Gastrocnemius medialis (tissue), 4 donors: ENCODE data around the gene ANG.

ENCODE experiments used
- POLR2A ChIP-seq, 2 donors: fragments of 450-650 bp; IDR thresholded peaks; one replicate each; pipeline ENCODE4 v1.6.1; 2017; ENCODE audit warnings: antibody characterized with exemption in 2 of 2, mild to moderate bottlenecking in 2 of 2, moderate library complexity in 2 of 2
- TF ChIP-seq, protein P1 (sequence below), 5 experiments: fragments of 450-650 bp in 3 of 5; fragments of 200-600 bp in 2 of 5; sonication (generic) in 2 of 5; IDR thresholded peaks in 4 of 5; conservative IDR thresholded peaks in 1 of 5; 1 replicate in 4 of 5; 2 replicates in 1 of 5; pipeline ENCODE4 v1.5.1; 2016 to 2019; ENCODE audit warnings: antibody characterized with exemption in 5 of 5, mild to moderate bottlenecking in 3 of 5, moderate library complexity in 3 of 5

- TF ChIP-seq, protein P1, sequence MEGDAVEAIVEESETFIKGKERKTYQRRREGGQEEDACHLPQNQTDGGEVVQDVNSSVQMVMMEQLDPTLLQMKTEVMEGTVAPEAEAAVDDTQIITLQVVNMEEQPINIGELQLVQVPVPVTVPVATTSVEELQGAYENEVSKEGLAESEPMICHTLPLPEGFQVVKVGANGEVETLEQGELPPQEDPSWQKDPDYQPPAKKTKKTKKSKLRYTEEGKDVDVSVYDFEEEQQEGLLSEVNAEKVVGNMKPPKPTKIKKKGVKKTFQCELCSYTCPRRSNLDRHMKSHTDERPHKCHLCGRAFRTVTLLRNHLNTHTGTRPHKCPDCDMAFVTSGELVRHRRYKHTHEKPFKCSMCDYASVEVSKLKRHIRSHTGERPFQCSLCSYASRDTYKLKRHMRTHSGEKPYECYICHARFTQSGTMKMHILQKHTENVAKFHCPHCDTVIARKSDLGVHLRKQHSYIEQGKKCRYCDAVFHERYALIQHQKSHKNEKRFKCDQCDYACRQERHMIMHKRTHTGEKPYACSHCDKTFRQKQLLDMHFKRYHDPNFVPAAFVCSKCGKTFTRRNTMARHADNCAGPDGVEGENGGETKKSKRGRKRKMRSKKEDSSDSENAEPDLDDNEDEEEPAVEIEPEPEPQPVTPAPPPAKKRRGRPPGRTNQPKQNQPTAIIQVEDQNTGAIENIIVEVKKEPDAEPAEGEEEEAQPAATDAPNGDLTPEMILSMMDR (IDR thresholded peaks at IDR 0.05 in 4 of 5, conservative IDR thresholded peaks at IDR 0.05 in 1 of 5), result peak; percentile 69 to 88 (median 80)
- no peak for TF ChIP-seq POLR2A (IDR thresholded peaks at IDR 0.05)
These were observed 2.5 kb downstream of the ANG start for GRCh38 chr14:20690848-20691640.
